CD4-positive, alpha-beta T cell treated with Interleukin-1 beta for 1 hour (primary cell): ENCODE data around the gene AVPI1.
"Not testable (repeated sequence)": the region's sequence is repeated elsewhere in the genome, so short reads cannot be mapped to it uniquely, and the experiment has no call there.

Experiments
- DNase-seq, 2 donors: peaks; one replicate each; pipeline ENCODE4 v3.0.0-alpha.2; 2020 to 2022

AVPI1 gene

DNA sequence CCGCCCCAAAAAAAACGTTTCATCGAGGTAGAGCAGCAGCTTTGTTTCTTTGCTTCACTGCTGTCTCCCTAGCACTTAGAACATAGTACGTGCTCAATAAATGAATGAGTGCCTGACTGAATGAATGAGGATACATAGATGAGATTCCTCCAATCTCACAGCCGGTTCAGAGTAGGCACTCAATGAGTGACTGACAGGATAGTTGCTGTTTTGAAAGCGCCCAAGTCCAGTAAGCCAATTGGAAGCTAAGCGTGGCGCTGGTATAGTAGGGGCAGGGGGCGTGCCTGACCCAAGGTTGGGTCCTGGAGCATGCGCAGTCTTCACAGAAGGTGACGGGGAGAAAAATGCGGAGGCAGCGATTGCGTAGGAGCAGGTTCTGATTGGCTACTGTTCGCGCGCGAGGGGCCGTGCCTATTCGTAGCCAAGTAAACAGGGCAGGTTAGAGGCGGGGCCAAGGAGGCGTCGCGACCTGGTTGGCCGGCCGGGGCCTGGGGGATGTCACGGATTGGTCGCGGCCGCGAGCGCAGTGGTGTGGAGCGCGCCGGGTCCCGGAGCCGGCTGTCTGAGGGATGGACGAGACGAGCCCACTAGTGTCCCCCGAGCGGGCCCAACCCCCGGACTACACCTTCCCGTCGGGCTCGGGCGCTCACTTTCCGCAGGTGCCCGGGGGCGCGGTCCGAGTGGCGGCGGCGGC lies 46.7 kb downstream of the AVPI1 start, which contains the start of gene PI4K2A:
Gene PI4K2A, plus strand, starts transcription at position 498 of the 694 bp plus-strand sequence. Its CDS starts 72 bp downstream, at position 570.
- peak; percentile 99 for DNase-seq

DNA sequence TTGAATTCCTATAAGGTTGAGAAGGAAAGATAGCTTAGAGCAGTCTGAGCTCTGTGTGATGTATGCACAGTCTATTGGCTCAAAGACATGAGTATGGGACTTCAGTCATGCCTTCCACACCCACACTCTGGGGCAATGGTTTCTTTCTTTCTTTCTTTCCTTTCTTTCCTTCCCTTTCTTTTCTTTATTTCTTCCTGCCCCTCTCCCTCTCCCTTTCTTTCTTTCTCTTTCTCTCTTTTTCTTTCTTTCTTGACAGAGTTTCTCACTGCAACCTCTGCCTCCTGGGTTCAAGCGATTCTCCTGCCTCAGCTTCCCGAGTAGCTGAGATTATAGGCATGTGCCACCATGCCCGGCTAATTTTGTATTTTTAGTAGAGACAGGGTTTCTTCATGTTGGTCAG lies 48.0 kb downstream of the AVPI1 start:
- not testable (repeated sequence) for DNase-seq

DNA sequence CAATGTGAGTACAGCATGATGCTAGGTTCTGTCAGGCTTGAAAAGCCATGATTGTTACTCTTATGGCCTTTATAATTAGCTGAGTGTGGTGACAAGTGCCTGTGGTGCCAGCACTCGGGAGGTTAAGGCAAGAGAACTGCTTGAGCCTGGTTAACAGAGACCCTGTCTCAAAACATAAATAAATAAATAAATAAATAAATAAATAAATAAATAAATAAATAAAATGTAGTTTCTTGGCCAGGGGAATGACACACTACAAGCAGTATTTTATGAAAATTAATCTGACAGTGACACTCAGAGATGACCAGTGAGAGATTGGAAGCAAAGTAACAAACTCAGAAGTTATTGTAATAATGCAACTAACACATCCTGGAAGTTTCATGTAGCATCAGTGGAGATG lies 51.5 kb downstream of the AVPI1 start:
- DNase-seq, result no peak

DNA sequence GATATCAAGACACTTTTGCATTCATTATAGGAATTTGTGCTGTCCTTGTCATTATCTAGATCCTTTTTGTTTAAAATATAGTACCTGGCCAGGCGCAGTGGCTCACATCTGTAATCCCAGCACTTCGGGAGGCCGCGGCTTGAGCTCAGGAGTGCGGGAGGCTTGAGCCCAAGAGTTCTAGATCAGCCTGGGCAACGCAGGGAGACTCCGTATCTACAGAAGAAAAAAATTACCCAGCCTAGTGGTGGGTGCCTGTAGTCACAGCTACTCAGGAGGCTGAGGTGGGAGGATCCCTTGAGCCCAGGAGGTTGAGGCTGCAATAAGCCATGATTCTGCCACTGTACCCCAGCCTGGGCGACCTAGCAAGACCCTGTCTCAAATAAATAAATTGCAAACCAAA lies 53.1 kb downstream of the AVPI1 start:
- DNase-seq, result peak; percentile 7 to 19

DNA sequence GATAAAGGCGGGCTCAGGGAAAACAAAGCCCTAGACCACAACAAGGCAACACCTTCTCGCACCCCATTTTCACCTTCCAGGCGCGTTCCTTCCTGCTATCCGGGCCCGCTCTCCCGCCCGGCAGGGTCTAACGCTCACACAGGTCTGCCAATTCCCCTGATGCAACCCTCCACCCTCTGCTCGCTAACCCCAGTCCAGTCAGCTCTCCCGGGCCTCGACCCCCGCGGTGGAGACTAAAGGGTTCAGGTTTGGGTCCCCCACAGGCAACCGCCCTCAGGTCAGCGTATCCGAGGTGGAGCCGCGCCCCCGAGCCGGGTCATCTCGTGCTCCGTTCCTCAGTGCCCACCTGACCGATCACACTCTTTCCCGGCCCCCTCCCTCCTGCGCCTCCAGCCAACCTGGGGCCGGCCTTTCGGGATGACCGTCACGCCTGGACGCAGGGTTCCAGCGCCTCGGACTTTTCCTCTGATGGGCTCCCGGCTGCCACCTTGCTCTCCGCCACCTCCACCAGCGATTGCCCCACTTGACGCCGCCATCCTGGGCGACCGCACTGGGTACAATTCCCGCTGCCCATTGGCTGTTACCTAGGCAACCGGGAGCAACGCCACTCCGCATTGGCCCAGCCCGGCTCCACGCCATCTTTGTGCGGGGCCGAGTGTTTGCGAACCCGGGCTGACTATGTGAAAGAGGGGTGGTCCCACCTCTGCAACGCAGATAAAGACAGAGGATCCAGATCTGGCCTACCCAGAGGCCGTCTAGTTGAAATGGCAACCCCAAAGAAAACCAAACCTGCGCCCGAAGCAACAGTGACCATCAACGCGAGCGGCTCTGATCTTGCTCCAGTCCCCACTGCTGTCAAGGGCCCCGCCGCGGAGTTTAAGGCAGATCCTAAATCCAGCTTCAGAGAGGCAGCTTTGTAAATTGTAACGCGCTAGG lies 53.8 kb downstream of the AVPI1 start, which contains the start of gene MORN4:
Gene MORN4, minus strand, starts transcription at position 552 of the 936 bp plus-strand sequence. CDS start 13,847 bp downstream, outside the sequence.
- DNase-seq, result peak; percentile 94

DNA sequence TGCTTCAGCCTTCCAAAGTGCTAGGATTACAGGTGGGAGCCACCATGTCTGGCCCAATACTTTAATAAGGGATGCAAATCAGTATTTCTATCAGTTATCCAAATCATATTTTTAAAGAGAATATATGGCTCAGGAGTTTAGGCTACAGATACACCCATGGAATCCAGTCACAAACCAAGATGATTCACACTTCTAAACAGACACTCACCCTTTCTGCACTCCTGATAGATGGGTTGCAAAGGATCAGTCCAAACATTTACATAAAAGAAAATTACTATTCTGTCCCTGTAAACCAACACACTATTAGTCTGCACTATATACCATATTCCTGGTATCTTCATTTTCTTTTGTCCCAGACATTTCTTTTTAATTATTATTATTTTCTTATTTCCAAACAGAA lies 55.9 kb downstream of the AVPI1 start:
- DNase-seq, result no peak

DNA sequence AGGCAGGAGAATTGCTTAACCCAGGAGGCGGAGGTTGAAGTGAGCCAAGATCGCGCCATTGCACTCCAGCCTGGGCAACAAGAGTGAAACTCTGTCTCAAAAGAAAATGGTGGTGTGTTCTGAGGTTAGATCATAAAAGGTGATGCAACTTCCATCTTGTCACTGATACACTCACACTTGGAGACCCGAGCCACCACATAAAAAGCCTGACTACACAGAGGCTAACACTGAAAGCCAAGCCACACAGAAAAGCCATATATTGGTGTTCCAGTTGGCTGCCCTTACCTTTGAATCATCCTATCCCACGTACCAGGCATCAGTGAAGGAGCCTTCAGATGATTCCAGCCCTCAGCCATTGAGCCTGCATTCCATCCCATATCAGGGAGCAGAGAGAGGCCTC lies 57.8 kb downstream of the AVPI1 start:
- no peak for DNase-seq

DNA sequence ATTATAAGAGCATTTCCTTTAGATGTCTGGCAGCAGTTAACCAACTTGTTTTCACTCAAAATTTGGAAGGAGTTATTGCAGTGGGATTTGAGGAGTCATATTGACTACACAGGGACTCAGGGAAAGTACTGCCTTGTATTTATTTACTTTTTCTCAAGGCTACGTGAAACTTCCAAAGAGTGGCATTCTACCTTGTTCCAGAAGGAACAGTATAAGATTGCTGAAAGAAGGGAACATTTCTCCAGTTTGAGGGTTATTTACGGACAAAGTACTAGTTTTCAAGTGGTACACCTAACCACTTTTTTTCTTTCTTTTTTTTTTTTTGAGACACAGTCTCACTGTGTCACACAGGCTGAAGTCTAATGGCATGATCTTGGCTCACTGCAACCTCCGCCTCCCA lies 58.8 kb downstream of the AVPI1 start:
- no peak for DNase-seq

DNA sequence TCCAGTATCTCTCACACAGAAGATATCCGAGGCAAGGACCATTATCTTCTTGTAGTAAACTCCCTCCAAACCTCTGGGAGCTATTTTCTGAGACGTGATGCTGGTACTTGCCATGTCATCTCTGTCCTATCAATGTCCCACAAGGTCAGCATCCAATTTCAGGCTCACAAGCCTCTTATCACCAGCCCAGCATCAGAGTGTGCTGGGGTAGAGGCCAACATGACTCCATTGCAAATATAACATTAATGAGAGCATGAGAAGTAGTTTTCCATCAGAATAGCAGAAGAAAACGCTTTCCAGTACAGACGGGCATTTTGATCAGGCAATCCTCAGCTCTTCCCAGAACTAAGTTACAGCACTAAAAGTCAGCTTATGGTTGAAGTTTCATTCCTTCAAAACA lies 59.3 kb downstream of the AVPI1 start:
- DNase-seq, result no peak
